AG10803 (cell line): ENCODE data around the gene DPY19L3.
"Not testable (repeated sequence)": the region's sequence is repeated elsewhere in the genome, so short reads cannot be mapped to it uniquely, and the experiment has no call there.

Experiments used
- DNase-seq: peaks from one replicate; pipeline ENCODE4 v3.0.0; 2010; ENCODE audit warnings: low read depth
- H3K4me3 ChIP-seq: 2 replicates; pipeline ENCODE4 v1.5.1; 2011; ENCODE audit warnings: mild to moderate bottlenecking, low read length, control low read depth
- TF ChIP-seq, protein P1 (sequence below): conservative IDR thresholded peaks from 2 replicates; pipeline ENCODE4 v1.5.1; 2011; ENCODE audit warnings: mild to moderate bottlenecking, low read length, control low read depth, inconsistent platforms

DPY19L3 gene

DNA sequence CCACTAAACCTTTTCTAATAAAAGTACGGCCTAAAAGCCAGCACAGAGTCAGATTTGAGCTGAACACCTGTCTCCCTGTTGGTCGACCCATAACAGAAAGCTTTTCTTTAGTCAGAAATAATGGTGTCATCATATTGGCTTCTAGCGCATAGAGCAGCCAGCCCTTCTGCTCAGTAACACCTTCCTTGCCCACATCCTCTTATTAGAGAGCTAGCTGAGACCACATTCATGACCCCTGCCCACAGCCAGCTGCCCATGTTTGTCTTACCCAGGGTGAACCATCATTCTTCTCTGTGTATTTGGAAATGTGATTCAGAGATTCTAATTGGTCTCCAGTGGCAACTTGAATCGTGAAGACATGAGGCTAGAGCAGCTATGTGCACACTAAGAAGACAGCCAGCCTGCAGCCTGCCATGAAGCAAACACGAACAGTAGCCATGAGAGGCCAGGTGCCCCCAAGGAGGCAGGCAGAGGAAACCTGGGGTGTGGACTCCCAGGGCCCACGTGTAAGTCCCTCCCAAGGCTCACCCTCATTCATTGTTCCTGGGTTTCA lies 93.2 kb downstream of the DPY19L3 start:
- TF ChIP-seq, protein P1, sequence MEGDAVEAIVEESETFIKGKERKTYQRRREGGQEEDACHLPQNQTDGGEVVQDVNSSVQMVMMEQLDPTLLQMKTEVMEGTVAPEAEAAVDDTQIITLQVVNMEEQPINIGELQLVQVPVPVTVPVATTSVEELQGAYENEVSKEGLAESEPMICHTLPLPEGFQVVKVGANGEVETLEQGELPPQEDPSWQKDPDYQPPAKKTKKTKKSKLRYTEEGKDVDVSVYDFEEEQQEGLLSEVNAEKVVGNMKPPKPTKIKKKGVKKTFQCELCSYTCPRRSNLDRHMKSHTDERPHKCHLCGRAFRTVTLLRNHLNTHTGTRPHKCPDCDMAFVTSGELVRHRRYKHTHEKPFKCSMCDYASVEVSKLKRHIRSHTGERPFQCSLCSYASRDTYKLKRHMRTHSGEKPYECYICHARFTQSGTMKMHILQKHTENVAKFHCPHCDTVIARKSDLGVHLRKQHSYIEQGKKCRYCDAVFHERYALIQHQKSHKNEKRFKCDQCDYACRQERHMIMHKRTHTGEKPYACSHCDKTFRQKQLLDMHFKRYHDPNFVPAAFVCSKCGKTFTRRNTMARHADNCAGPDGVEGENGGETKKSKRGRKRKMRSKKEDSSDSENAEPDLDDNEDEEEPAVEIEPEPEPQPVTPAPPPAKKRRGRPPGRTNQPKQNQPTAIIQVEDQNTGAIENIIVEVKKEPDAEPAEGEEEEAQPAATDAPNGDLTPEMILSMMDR: no peak
- DNase-seq: no peak
- H3K4me3 ChIP-seq: no peak overlapping the region

- DNase-seq, H3K4me3 ChIP-seq: not testable (repeated sequence)
These were observed 106.9 kb downstream of the DPY19L3 start for GRCh38 chr19:32512498-32512897.

GRCh38 chr19:32519023-32519422 lies 113.5 kb downstream of the DPY19L3 start:
- TF ChIP-seq, protein P1: no peak
- DNase-seq: no peak
- no peak overlapping the region for H3K4me3 ChIP-seq

GRCh38 chr19:32522967-32523366 lies 117.4 kb downstream of the DPY19L3 start:
- H3K4me3 ChIP-seq: no peak overlapping the region
- TF ChIP-seq, protein P1: no peak
- no peak for DNase-seq

GRCh38 chr19:32526895-32527294 lies 121.3 kb downstream of the DPY19L3 start:
- DNase-seq: no peak
- TF ChIP-seq, protein P1: no peak
- H3K4me3 ChIP-seq: no peak overlapping the region

DNA sequence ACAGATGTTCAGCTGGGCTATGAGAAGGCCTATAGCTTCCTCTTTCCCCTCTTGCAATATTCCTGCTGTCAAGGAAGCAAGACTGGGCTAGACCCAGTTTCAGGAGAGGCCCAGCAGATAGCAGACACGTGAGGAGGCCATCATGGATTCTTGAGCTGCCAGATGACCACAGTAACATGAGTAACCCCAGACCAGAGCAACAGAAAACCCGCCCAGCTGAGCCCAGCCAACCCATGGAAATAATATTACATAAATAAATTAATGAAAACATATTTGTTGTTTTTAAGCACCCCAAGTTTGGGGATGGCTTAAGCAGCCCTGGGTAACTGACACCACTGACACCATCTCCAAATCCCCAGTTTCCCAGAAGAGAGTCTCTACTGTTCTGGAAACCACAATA lies 125.2 kb downstream of the DPY19L3 start:
- TF ChIP-seq, protein P1: no peak
- DNase-seq: no peak
- no peak overlapping the region for H3K4me3 ChIP-seq

DNA sequence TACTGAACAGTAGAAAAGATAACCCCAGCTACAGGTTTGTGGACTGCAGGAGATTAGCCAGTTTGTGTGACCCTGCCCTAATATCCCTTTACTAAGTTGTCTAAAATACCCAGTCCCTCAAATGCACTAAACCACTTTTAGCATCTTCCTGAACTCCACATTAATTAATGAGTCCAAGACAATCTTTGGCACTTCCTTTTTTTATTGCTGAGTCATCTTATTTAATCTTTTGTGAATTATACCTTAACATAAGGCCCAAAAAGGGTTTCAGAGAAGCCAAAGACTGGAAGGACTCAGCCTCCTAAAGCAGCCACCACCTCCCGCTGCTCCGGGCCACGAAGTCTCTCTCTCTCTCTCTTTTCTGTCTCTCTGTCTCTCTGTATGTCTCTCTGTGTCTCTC lies 126.7 kb downstream of the DPY19L3 start:
- DNase-seq: no peak
- H3K4me3 ChIP-seq: no peak overlapping the region
- TF ChIP-seq, protein P1: no peak
